Endodermal cell (in vitro differentiated cells): ENCODE data around the gene AHI1. TPM values are rescaled to one million over a fixed set of nuclear protein-coding genes. Genes with fewer than 3 reads are reported as not detected.
"Not testable (repeated sequence)": the region's sequence is repeated elsewhere in the genome, so short reads cannot be mapped to it uniquely, and the experiment has no call there.

ENCODE experiments used
- DNase-seq: peaks from one replicate; pipeline ENCODE4 v3.0.0-alpha.2; 2017
- H3K27ac ChIP-seq: 2 replicates; pipeline ENCODE4 v1.5.1; 2013; ENCODE audit warnings: mild to moderate bottlenecking, low read depth, low read length, moderate library complexity
- H3K27me3 ChIP-seq: 2 replicates; pipeline ENCODE4 v1.6.1; 2013; ENCODE audit warnings: mild to moderate bottlenecking, low read length, moderate library complexity; ENCODE audit not compliant: insufficient read depth, control insufficient read depth, poor library complexity, severe bottlenecking
- H3K36me3 ChIP-seq: 2 replicates; pipeline ENCODE4 v1.7.0; 2013; ENCODE audit warnings: mild to moderate bottlenecking, low read length, moderate library complexity; ENCODE audit not compliant: control insufficient read depth, insufficient read depth
- H3K4me1 ChIP-seq: one replicate; pipeline ENCODE4 v1.7.0; 2013; ENCODE audit warnings: low read length; ENCODE audit not compliant: control insufficient read depth, insufficient read depth
- H3K4me3 ChIP-seq: 2 replicates; pipeline ENCODE4 v1.5.1; 2013; ENCODE audit warnings: mild to moderate bottlenecking, low read length, moderate library complexity
- H3K9ac ChIP-seq: 2 replicates; pipeline ENCODE4 v1.6.1; 2013; ENCODE audit warnings: mild to moderate bottlenecking, low read length, moderate library complexity; ENCODE audit not compliant: poor library complexity, severe bottlenecking; ENCODE audit errors: extremely low read depth
- H3K9me3 ChIP-seq: 2 replicates; pipeline ENCODE4 v1.6.1; 2013; ENCODE audit warnings: mild to moderate bottlenecking, low read length, moderate library complexity; ENCODE audit not compliant: control insufficient read depth
- H3K27ac Mint-ChIP-seq: 2 replicates; pipeline ENCODE4 v1.8.0; 2020; ENCODE audit warnings: mixed read lengths
- H3K27me3 Mint-ChIP-seq: 2 replicates; pipeline ENCODE4 v1.8.0; 2021; ENCODE audit warnings: mild to moderate bottlenecking, mixed read lengths; ENCODE audit not compliant: insufficient read depth
- H3K36me3 Mint-ChIP-seq: 2 replicates; pipeline ENCODE4 v1.8.0; 2020; ENCODE audit warnings: low read depth, mixed read lengths
- H3K4me1 Mint-ChIP-seq: 2 replicates; pipeline ENCODE4 v1.8.0; 2020; ENCODE audit warnings: mixed read lengths
- H3K4me3 Mint-ChIP-seq: 2 replicates; pipeline ENCODE4 v1.8.0; 2020; ENCODE audit warnings: mild to moderate bottlenecking, moderate library complexity, mixed read lengths
- H3K9me3 Mint-ChIP-seq: 2 replicates; pipeline ENCODE4 v1.8.0; 2020; ENCODE audit warnings: mild to moderate bottlenecking, mixed read lengths
- WGBS, 2 experiments: methylation state at CpG; one replicate each; pipeline versions ENCODE4 v1.1.5 to v1.1.7; 2013; ENCODE audit warnings: missing lambda C conversion rate in 2 of 2, mixed read lengths in 1 of 2; ENCODE audit not compliant: insufficient coverage in 1 of 2, insufficient read length in 1 of 2; 5-methylcytosine and 5-hydroxymethylcytosine counted together
- total RNA-seq, 2 donors: library from RNA; stranded (reverse); fragmentation: NEBNext Ultra II Directional in 1 of 2; extraction: Animal tissue kit (Norgen Biotek cat#: 25700) in 1 of 2; gene quantifications; 2 replicates in 1 of 2; 3 replicates in 1 of 2; pipeline ENCODE4 v1.2.1, GENCODE V29; 2021
- TF ChIP-seq, protein P1 (sequence below): fragments of 200-600 bp; sonication (generic); conservative IDR thresholded peaks from 2 replicates; pipeline ENCODE4 v1.5.0; 2021; ENCODE audit warnings: antibody characterized with exemption, mild to moderate bottlenecking

AHI1 gene
- total RNA-seq, 2 donors from 2014 or later = 24.9 to 34.9 TPM

DNA sequence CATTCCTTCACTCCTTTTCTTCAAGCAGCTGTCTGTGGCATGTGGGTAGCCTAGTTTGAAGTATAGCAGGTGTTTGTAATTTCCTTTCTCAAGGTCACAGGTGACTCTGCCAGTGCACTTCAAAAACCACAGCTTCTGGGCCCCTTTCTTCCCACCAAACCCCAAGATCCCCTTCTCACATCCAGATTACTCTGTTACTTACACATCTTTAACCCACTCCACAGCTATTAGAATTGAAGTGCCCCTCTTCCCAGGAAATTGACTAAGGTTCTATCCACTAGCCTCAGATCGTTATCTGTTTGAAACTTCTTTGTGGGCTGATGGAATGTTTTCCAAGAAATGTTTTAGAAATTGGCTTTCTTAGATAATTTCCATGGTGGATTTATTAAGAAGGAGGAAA lies 150.8 kb downstream of the AHI1 start:
- Mint-ChIP-seq H3K27me3 (no peaks in the 10 kb centered on the region), H3K4me1 (peaks cover 9% of the 10 kb centered on the region), H3K4me3 (no peak overlapping the region), H3K27ac (no peak overlapping the region), H3K36me3 (no peaks in the 10 kb centered on the region), H3K9me3 (no peaks in the 10 kb centered on the region)
- TF ChIP-seq, protein P1, sequence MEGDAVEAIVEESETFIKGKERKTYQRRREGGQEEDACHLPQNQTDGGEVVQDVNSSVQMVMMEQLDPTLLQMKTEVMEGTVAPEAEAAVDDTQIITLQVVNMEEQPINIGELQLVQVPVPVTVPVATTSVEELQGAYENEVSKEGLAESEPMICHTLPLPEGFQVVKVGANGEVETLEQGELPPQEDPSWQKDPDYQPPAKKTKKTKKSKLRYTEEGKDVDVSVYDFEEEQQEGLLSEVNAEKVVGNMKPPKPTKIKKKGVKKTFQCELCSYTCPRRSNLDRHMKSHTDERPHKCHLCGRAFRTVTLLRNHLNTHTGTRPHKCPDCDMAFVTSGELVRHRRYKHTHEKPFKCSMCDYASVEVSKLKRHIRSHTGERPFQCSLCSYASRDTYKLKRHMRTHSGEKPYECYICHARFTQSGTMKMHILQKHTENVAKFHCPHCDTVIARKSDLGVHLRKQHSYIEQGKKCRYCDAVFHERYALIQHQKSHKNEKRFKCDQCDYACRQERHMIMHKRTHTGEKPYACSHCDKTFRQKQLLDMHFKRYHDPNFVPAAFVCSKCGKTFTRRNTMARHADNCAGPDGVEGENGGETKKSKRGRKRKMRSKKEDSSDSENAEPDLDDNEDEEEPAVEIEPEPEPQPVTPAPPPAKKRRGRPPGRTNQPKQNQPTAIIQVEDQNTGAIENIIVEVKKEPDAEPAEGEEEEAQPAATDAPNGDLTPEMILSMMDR = no peak
- no peak overlapping the region for H3K27ac ChIP-seq
- no peaks in the 10 kb centered on the region for H3K27me3 ChIP-seq
- H3K4me3 ChIP-seq = no peak overlapping the region
- no peaks in the 10 kb centered on the region for H3K36me3 ChIP-seq
- H3K4me1 ChIP-seq = no peaks in the 10 kb centered on the region
- no peaks in the 10 kb centered on the region for H3K9me3 ChIP-seq
- no peak for DNase-seq
- 93% methylated on average over 1 of the region's 1 CpG; no CpG with 5 or more reads in 1 of the 2 experiments for WGBS, 2 experiments
- H3K9ac ChIP-seq = no peak overlapping the region

- Histone ChIP-seq H3K9ac (no peak overlapping the region), H3K27ac (no peak overlapping the region), H3K4me1 (no peaks in the 10 kb centered on the region), H3K27me3 (no peaks in the 10 kb centered on the region), H3K9me3 (no peaks in the 10 kb centered on the region), H3K36me3 (no peaks in the 10 kb centered on the region), H3K4me3 (no peak overlapping the region)
- Mint-ChIP-seq H3K4me3 (no peak overlapping the region), H3K27me3 (no peaks in the 10 kb centered on the region), H3K9me3 (no peaks in the 10 kb centered on the region), H3K36me3 (no peaks in the 10 kb centered on the region), H3K4me1 (peaks cover 9% of the 10 kb centered on the region), H3K27ac (no peak overlapping the region)
- DNase-seq = no peak
- TF ChIP-seq, protein P1 = no peak
These were observed 153.0 kb downstream of the AHI1 start for GRCh38 chr6:135344526-135344925.

GRCh38 chr6:135339920-135340319 lies 157.6 kb downstream of the AHI1 start:
- H3K27me3 Mint-ChIP-seq = not testable (repeated sequence)

DNA sequence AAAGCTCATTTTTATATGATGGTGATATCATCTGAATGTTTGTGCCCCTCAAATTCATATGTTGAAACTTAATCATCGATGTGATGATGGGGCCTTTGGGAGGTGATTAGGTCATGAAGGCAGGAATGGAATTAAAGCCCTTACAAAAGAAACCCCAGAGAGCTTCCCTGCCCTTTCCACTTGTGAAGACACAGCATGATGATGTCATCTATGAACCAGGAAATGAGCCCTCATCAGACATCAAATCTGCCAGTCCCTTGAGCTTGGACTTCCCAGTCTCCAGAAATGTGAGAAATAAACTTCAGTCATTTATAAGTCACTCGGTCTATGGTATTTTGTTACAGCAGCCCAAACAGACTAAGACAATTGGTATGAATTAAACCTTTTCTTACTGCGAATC lies 163.4 kb downstream of the AHI1 start:
- H3K27me3 ChIP-seq = peaks cover 5% of the 10 kb centered on the region
- Mint-ChIP-seq H3K4me3 (no peak overlapping the region), H3K27ac (no peak overlapping the region), H3K27me3 (no peaks in the 10 kb centered on the region), H3K4me1 (peaks cover 6% of the 10 kb centered on the region), H3K9me3 (no peaks in the 10 kb centered on the region), H3K36me3 (peaks cover 3% of the 10 kb centered on the region)
- DNase-seq = no peak
- no peaks in the 10 kb centered on the region for H3K4me1 ChIP-seq
- 82 to 96% methylated on average over 2 to 3 of the region's 3 CpGs for WGBS, 2 experiments
- no peak overlapping the region for H3K9ac ChIP-seq
- no peaks in the 10 kb centered on the region for H3K9me3 ChIP-seq
- H3K36me3 ChIP-seq = no peaks in the 10 kb centered on the region
- H3K4me3 ChIP-seq = no peak overlapping the region
- TF ChIP-seq, protein P1 = no peak
- no peak overlapping the region for H3K27ac ChIP-seq

More at GRCh38 chr6:135339920-135340319, 157.6 kb downstream of the AHI1 start:
- DNase-seq, H3K4me3 Mint-ChIP-seq, H3K27ac ChIP-seq, H3K4me3 ChIP-seq, H3K27ac Mint-ChIP-seq, H3K4me1 ChIP-seq, H3K4me1 Mint-ChIP-seq, H3K9me3 Mint-ChIP-seq, H3K36me3 Mint-ChIP-seq, H3K9ac ChIP-seq, H3K27me3 ChIP-seq, H3K9me3 ChIP-seq, H3K36me3 ChIP-seq: not testable (repeated sequence)
- 95 to 100% methylated on average over 3 to 8 of the region's 8 CpGs for WGBS, 2 experiments
